RWPE1 (cell line): Measurements from ENCODE around the gene ARHGEF12.

Source experiments
- CTCF ChIA-PET: fragments of 350-600 bp; sonication (Branson Sonifier 250); formaldehyde crosslinking; extraction: SDS; loops from one replicate; lab custom pipeline; 2021; lab: Yijun Ruan, JAX
- POLR2A ChIA-PET: fragments of 400-600 bp; formaldehyde crosslinking; extraction: SDS; loops from one replicate; lab custom pipeline; 2020; ENCODE audit warnings: antibody characterized with exemption; ENCODE audit not compliant: low non-redundant PET; lab: Yijun Ruan, JAX
- DNase-seq: peaks from one replicate; pipeline ENCODE4 v3.0.0; 2012; ENCODE audit warnings: low spot score
- H3K27ac ChIP-seq: fragments of 450-650 bp; 2 replicates; pipeline ENCODE4 v1.5.1; 2017
- TF ChIP-seq, protein P1 (sequence below): fragments of 450-650 bp; conservative IDR thresholded peaks from 2 replicates; pipeline ENCODE4 v1.5.1; 2017; ENCODE audit warnings: low read depth, mild to moderate bottlenecking

The ARHGEF12 gene

GRCh38 chr11:120357620-120358019, 21.4 kb downstream of the ARHGEF12 start:
- ChIA-PET CTCF (no interaction called here), POLR2A (no interaction called here)
- DNase-seq, result no peak
- TF ChIP-seq, protein P1, sequence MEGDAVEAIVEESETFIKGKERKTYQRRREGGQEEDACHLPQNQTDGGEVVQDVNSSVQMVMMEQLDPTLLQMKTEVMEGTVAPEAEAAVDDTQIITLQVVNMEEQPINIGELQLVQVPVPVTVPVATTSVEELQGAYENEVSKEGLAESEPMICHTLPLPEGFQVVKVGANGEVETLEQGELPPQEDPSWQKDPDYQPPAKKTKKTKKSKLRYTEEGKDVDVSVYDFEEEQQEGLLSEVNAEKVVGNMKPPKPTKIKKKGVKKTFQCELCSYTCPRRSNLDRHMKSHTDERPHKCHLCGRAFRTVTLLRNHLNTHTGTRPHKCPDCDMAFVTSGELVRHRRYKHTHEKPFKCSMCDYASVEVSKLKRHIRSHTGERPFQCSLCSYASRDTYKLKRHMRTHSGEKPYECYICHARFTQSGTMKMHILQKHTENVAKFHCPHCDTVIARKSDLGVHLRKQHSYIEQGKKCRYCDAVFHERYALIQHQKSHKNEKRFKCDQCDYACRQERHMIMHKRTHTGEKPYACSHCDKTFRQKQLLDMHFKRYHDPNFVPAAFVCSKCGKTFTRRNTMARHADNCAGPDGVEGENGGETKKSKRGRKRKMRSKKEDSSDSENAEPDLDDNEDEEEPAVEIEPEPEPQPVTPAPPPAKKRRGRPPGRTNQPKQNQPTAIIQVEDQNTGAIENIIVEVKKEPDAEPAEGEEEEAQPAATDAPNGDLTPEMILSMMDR, result no peak
- no peak overlapping the region for H3K27ac ChIP-seq

- CTCF ChIA-PET, result interaction anchor here (0.6 kb wide), 1 partner anchor 60 kb away, joined by 3 read pairs; no protein-coding TSS in a partner anchor
- H3K27ac ChIP-seq, result no peak overlapping the region
- DNase-seq, result no peak
- POLR2A ChIA-PET, result no interaction called here
- TF ChIP-seq, protein P1, result no peak
Observed at GRCh38 chr11:120358729-120359128, 22.5 kb downstream of the ARHGEF12 start.

DNA sequence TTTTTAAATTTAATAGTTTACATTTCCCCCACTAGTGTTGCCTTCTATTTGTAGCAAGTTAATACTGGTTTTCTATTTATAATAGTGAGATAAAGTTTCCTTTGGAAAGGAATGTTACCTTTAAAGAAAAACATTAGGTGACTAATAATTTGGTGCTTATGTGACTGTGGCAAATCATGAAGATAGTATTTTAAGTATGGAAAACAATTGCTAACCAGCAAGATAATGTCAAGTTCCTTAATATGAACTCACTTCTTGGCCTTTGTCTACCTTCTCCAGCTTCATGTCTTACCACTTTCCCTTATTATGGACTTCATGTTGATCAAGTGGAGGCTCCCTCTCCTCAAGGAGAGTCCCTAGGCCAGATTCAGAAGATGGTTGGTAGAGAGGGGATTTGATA, 27.2 kb downstream of the ARHGEF12 start:
- no peak for DNase-seq
- TF ChIP-seq, protein P1, result no peak
- H3K27ac ChIP-seq, result no peak overlapping the region
- CTCF ChIA-PET, result no interaction called here
- POLR2A ChIA-PET, result no interaction called here

DNA sequence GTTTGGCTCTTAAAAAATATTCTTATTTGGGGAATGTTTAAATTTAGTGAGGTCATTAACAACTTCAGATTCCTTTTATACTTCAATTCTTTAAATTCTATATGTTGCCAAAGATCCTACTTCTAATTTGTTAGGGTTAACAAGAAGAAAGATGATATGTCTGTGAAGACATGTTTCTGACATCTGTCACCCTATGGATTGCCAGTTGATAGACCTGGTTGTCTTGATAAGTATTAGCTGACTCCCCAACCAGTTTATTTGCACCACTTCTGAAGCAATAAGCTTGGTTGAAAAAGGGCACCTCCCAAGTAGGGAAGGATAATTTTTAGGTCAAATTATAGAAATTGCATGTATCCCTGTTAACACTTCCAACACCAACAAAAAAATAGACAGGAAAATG, 29.3 kb downstream of the ARHGEF12 start:
- ChIA-PET CTCF (no interaction called here), POLR2A (no interaction called here)
- H3K27ac ChIP-seq, result no peak overlapping the region

GRCh38 chr11:120372296-120372695, 36.1 kb downstream of the ARHGEF12 start:
- POLR2A ChIA-PET, result no interaction called here
- CTCF ChIA-PET, result interaction anchor here (0.6 to 0.8 kb wide), 2 partner anchors 13 to 30 kb away, joined by 3 read pairs; no protein-coding TSS in a partner anchor
- no peak for DNase-seq
- TF ChIP-seq, protein P1, result no peak
- no peak overlapping the region for H3K27ac ChIP-seq

More for the DNA sequence above, 29.3 kb downstream of the ARHGEF12 start:
- TF ChIP-seq, protein P1, result no peak
- no peak for DNase-seq

DNA sequence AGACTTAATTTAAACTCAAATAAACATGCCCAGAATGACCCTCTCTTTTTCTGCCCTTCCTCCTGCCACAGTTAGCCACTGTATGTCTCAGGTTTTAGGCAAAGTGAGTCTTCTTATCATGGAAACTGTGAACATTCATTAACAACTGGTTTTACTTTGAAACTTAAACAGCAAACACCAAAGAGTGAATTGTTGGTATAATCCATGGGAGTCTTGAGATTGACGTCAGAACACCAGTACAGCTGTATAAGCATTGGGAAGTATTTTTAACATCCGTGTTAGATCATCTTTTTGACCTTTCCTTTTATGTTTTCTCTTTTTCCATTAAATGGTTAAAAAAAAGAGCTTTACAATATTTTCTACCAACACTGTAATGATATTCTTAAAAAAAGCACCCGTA, 38.9 kb downstream of the ARHGEF12 start:
- ChIA-PET CTCF (interaction anchor here (0.7 kb wide), 1 partner anchor 848 kb away, joined by 3 read pairs; no protein-coding TSS in a partner anchor), POLR2A (no interaction called here)
- TF ChIP-seq, protein P1, result no peak
- DNase-seq, result no peak
- H3K27ac ChIP-seq, result no peak overlapping the region
